ENCODE results near the gene IQSEC1.

The IQSEC1 gene

DNA sequence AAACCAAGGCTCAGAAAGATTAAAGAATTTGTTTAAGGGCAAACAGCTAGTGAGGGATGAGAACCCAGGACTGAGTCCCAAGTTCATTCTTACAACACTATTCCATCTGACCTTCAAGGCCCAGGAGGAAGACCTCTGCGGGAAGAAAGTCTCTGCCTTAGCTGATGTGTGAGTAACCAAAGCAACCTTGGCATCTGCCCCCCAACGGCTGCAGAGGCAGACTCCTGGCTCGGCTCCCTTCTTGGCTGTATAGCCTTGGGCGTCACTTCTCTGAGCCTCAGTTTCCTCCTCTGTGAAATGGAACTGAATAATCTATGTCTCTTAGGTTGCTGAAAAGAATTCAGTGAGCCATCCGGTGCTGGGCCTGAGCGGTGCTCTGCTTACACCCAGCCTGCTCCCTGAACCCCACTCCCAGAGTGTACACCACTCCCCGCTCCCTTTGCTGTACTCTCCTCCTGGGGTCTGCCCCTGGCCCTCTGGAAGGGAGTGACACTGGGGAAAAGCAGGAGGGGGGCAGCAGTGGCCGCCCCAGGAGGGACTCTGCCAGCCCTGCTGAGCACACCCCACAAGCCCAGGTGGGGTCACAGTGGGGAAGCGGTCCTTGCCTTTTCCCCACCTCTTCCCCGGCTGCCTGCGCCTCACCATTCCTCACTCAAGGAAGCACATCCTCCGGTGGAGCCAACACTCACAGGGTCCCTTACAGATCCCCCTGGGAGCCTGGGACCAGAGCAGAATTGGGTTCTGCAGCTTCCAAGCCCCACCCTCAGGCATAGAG is 97.3 kb downstream of the IQSEC1 start:
- no peak overlapping the region for H3K27ac Mint-ChIP-seq
- H3K27me3 Mint-ChIP-seq, result no peaks in the 10 kb centered on the region
- H3K4me3 Mint-ChIP-seq, result no peak overlapping the region
- peaks cover 7% of the 10 kb centered on the region for H3K4me1 Mint-ChIP-seq (ENCODE audit: low read depth)
- no peaks in the 10 kb centered on the region for H3K9me3 Mint-ChIP-seq
- H3K36me3 Mint-ChIP-seq (ENCODE audit: low read depth), result peaks cover under 1% of the 10 kb centered on the region

DNA sequence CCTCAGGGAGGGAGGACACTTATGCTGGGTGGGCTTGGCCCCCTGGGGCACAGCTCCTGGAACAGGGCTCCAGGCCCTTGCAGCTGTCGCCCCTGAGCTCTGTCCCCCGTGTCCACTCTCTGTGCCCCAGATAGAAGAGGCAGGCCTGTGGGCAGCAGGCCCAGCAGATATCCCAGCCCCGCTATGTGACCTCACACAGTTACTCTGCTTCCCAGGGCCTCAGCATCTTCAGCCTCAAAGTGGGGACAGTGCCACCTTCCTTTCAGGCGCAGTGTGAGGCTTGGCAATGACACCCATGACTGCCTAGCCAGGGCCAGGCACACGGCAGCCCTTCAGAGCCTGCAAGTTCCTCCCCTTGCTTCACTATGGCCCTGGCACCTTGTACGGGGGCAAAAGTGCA is 98.4 kb downstream of the IQSEC1 start:
- Mint-ChIP-seq H3K27me3 (no peaks in the 10 kb centered on the region), H3K9me3 (no peaks in the 10 kb centered on the region), H3K27ac (no peak overlapping the region), H3K4me3 (no peak overlapping the region), H3K36me3 (ENCODE audit: low read depth) (no peaks in the 10 kb centered on the region), H3K4me1 (ENCODE audit: low read depth) (peaks cover 7% of the 10 kb centered on the region)

DNA sequence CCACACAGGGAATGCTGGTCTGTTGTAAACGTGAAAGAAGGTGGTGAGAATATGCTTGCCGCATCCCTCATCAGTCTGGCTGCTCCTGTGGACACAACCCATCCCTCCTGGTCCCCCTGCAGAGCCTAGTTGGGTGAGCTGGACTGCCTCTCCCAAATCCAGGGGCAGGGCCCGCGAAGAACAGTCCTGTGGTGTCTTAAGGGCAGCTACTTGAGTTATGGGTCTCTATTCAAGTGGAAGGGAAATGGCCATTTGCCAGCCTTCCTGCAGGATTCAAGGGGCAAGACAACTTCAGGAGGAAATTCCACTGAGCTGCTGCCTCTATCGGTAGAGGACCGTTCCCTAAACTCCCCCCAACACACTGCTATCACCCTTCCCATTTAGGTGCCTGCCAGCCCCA is 98.9 kb downstream of the IQSEC1 start:
- Mint-ChIP-seq H3K27me3 (no peaks in the 10 kb centered on the region), H3K4me1 (ENCODE audit: low read depth) (peaks cover 8% of the 10 kb centered on the region), H3K36me3 (ENCODE audit: low read depth) (no peaks in the 10 kb centered on the region), H3K9me3 (no peaks in the 10 kb centered on the region), H3K27ac (no peak overlapping the region), H3K4me3 (no peak overlapping the region)

DNA sequence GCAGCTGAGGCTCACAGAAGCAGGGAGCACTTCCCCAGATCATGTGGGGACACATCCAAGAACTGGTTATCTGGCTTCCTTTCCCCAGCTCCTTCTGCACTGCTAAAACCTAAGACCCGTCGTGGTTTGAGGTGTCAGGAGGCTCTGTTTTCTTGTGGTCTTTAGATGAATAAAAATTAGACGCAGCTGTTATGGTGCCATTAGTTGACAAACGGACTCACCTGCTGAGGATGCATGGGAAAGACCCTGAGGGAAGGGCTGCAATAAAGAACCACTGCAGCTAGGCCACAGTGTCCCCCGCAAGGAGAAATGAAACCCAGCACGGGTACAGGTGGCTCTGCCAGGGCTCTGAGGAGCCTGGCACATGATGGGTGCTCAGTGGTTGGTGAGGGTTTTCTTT is 99.4 kb downstream of the IQSEC1 start:
- Mint-ChIP-seq H3K4me3 (no peak overlapping the region), H3K27me3 (no peaks in the 10 kb centered on the region), H3K36me3 (ENCODE audit: low read depth) (no peaks in the 10 kb centered on the region), H3K4me1 (ENCODE audit: low read depth) (peaks cover 11% of the 10 kb centered on the region), H3K27ac (no peak overlapping the region), H3K9me3 (no peaks in the 10 kb centered on the region)

DNA sequence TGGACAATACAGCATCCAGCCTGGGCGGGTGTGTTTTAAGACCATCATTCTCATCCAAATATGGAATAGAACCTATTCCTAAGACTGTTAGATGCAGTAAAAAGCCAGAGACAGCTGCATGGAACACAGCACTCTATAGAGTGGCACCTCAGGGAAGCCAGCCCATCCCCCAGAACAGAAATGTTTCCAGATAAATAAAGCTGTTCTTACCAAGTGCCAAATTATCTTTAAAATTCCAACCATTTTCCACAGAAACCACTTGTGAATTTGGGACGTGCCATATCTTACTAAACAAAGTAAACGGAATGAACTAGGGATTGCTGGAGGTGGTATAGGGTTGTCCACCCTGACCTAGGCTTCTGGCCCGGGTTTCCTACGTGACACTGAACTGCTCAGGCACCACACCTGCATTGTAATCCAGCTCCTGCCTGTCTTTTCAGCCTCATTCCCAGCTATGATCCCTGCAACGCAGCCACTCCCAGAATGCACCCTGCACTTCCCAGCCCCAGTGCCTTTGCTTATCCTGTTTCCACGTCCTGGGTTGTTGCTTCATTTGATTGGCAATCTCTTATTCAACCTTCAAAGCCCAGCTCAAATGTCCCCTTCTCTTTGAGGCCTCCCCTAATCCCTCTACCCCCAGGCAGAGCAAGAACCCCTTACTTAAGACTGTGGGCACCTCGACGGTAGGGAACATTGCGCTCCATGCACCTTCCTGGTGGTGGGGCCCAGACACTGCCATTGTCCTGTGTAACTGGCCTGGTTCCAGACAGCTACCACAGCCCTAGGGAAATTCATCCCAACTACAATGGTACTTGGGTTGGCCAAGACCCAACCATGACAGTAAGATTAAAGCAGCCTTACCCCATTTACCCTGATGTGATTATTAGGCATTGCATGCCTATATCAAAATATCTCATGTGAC is 100.2 kb downstream of the IQSEC1 start:
- Mint-ChIP-seq H3K27ac (no peak overlapping the region), H3K4me3 (no peak overlapping the region), H3K4me1 (ENCODE audit: low read depth) (peaks cover 18% of the 10 kb centered on the region), H3K36me3 (ENCODE audit: low read depth) (no peaks in the 10 kb centered on the region), H3K9me3 (no peaks in the 10 kb centered on the region), H3K27me3 (no peaks in the 10 kb centered on the region)

DNA sequence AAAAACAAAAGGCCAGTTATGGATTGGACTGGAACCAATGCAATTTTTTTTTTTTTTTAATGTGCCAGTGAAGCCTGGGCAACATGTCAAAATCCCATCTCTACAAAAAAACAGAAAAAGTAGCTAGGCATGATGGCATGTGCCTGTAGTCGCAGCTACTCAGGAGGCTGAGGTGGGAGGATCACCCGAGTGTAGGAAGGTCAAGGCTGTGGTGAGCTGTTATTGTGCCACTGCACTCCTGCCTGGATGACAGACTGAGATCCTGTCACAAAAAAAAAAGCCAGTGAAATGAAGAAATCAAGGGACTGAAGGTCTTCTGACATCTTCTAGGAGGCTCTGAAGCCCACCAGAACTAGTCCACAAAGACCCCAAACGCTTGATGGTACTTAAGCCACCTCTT is 101.2 kb downstream of the IQSEC1 start:
- Mint-ChIP-seq H3K4me3 (no peak overlapping the region), H3K4me1 (ENCODE audit: low read depth) (peaks cover 22% of the 10 kb centered on the region), H3K9me3 (no peaks in the 10 kb centered on the region), H3K36me3 (ENCODE audit: low read depth) (no peaks in the 10 kb centered on the region), H3K27ac (no peak overlapping the region), H3K27me3 (no peaks in the 10 kb centered on the region)

DNA sequence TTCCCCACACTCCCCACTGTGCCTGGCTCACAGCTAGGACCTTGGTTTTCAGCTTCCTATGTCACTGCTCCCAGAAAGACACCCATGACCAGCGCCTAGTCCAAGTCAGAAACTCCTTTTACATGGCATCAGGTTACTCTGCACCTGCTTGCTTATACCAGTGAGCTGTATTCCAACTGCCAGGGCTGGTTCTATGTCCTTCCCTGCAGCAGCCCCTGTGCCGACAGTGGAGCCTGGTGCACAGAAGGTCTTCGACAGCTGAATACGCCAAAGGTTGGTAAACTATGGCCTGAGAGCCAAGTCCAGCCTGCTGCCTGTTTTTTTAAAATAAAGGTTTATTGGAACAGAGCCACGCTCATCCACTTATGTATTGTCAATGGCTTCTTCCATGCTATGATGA is 102.5 kb downstream of the IQSEC1 start:
- H3K4me1 Mint-ChIP-seq (ENCODE audit: low read depth), result peaks cover 34% of the 10 kb centered on the region
- H3K27me3 Mint-ChIP-seq, result no peaks in the 10 kb centered on the region
- H3K4me3 Mint-ChIP-seq, result no peak overlapping the region
- no peaks in the 10 kb centered on the region for H3K36me3 Mint-ChIP-seq (ENCODE audit: low read depth)
- H3K9me3 Mint-ChIP-seq, result no peaks in the 10 kb centered on the region
- no peak overlapping the region for H3K27ac Mint-ChIP-seq

DNA sequence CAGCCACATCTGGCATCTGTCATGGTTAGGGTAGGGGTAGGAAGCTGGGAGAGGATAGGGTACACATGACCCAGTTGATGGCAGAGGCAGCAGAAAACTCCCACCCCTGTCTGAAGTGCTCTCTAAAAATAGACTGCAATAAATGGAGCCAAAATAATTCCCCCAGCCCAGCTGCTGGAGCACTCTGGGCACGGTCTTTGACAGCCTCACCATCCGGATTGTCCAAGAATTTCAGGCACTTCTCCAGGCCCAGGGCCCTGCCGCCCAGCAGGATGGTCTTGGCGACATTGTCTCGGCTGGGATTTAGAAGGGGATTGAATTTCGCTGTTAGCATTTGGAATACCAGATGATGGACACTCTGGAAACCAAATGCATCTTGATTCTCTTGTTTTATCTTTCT is 103.7 kb downstream of the IQSEC1 start:
- no peaks in the 10 kb centered on the region for H3K36me3 Mint-ChIP-seq (ENCODE audit: low read depth)
- H3K9me3 Mint-ChIP-seq, result no peaks in the 10 kb centered on the region
- no peaks in the 10 kb centered on the region for H3K27me3 Mint-ChIP-seq
- H3K27ac Mint-ChIP-seq, result no peak overlapping the region
- no peak overlapping the region for H3K4me3 Mint-ChIP-seq
- H3K4me1 Mint-ChIP-seq (ENCODE audit: low read depth), result peaks cover 38% of the 10 kb centered on the region

DNA sequence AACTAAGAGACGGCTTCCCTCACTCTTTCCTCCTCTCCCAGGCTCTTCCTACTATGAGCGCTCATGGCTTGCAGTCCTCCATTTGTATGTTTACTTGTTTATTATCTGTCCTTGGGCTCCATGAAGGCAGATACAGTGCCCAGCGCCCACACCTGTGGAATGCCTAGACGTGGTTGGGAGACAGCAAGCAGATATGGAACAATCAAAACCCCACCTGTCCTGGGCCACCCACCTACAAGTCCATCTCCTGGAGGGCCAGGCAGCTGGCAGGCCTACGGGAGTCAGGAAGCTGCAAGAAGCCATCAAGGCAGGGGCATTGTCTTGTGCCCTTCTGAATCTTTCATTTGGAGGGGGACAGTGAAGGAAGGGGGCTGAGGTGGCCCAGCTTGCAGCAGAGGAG is 104.7 kb downstream of the IQSEC1 start:
- Mint-ChIP-seq H3K4me1 (ENCODE audit: low read depth) (peaks cover 47% of the 10 kb centered on the region), H3K27me3 (no peaks in the 10 kb centered on the region), H3K4me3 (peak overlapping the region; percentile 77), H3K36me3 (ENCODE audit: low read depth) (no peaks in the 10 kb centered on the region), H3K27ac (peak overlapping the region; percentile 52), H3K9me3 (no peaks in the 10 kb centered on the region)

DNA sequence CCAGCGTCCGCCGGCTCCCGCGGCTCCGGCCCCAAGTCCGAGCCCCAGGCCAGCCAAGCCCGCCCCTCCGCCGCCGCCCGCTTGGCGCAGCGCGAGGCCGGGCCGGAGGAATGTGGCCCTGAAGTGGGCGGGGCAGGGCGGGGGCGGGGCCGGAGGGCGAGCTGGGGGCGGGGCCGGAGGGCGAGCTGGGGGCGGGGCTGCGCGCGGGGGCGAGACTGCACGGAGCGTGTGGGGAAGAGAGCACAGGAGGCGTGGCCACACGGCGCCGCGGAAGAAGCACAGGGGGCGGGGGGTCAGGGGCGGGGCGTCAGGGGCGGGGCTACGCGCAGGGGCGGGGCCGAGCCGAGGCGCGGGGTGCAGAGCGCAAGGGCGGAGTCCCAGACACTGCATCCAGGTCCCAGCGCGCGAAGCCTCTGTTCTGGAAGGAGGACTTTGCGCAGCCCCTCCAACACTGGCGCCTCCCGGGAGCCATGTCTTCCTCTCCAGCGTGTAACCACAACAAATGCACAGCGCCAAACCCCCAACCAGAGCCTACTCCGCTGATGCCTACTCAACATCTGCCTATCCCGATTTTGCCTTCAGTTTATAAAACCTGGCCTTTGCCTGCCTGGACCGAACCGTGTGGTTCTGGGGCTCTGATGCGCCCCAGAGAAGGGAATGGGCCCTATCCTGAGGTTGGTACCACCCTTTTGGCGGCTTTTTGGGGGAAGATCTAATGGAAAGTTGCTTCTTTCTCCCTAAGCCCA is 105.5 kb downstream of the IQSEC1 start:
- peak overlapping the region; percentile 77 for H3K4me3 Mint-ChIP-seq
- H3K27ac Mint-ChIP-seq, result no peak overlapping the region
- H3K4me1 Mint-ChIP-seq (ENCODE audit: low read depth), result peaks cover 54% of the 10 kb centered on the region
- no peaks in the 10 kb centered on the region for H3K9me3 Mint-ChIP-seq
- no peaks in the 10 kb centered on the region for H3K27me3 Mint-ChIP-seq
- H3K36me3 Mint-ChIP-seq (ENCODE audit: low read depth), result no peaks in the 10 kb centered on the region

DNA sequence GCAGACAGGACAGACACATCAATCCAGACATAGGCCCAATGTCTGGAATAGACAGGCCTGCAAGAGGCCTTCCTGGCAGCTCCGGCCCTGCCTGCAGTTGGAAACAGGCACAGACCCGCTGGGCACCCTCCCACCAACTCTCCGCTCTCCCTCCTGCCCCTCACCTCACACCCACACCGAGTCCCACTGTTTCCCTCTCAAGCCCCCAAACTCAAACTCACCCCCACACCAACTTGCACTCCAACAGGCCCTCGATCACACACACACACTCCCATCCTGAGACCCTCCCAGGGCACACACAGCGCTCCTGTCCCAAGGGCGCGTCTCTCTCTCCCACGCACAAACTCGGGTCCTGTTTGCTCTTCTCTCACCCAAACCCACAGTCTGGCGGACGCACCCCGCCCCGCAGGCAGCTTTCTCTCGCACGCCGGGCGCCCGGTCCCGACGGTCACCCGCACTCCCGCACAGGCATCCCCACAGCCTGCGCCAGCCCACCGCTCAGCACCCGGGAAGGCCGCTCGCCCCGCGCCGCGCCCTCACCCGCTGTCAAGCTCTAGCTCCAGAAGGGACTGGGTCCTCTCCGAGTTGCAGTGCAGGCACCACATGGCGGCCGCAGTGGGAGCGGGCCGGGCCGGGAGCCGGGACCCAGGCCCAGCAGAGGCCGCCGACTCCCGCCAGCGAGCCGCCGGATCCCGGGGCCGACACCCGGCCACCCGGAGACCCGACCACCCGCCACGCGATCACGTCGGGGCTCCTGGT is 106.2 kb downstream of the IQSEC1 start:
- H3K36me3 Mint-ChIP-seq (ENCODE audit: low read depth), result no peaks in the 10 kb centered on the region
- H3K27me3 Mint-ChIP-seq, result no peaks in the 10 kb centered on the region
- H3K9me3 Mint-ChIP-seq, result no peaks in the 10 kb centered on the region
- H3K4me1 Mint-ChIP-seq (ENCODE audit: low read depth), result peaks cover 60% of the 10 kb centered on the region
- H3K27ac Mint-ChIP-seq, result peak overlapping the region; percentile 55
- peak overlapping the region; percentile 75 for H3K4me3 Mint-ChIP-seq

DNA sequence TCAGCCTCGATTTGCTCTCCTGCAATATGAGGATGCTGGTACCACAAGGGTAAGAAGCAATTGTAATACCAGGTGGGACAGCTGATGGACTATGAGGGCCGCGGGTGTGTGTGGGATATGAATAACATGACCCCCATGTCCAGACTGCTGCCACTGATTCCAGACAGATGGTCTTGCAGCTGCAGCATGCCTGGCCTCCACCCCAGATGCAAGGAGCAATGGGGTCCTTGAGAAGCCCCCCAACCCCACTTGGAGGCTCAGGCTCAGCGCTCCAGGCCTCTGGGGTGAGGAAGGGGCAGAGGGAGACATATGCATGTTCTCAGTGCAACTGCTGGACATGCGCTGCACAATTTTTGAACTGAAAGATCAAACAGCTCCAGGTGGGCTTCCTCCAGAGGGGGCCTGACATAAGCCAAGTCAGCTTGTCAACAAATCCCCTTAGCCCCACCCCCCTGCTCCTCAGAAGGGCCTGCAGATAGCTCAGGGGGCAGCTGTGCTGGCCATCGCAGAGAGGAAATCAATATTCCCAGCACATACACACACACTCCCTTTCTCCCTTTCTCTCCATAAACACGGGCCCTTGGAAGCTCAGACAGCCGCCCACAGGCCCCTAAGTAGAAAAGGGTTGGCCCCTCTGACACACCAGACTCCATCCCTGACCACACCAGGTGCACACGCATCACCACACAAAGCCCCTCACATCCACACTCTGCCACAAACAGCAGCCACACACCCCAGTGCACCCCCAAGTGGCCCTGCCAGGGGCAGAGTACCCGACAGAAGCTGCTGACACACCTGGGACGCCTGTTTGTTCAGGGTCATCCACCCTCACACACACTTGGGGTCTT is 107.0 kb downstream of the IQSEC1 start:
- peak overlapping the region; percentile 75 for H3K4me3 Mint-ChIP-seq
- peaks cover 68% of the 10 kb centered on the region for H3K4me1 Mint-ChIP-seq (ENCODE audit: low read depth)
- no peaks in the 10 kb centered on the region for H3K36me3 Mint-ChIP-seq (ENCODE audit: low read depth)
- no peaks in the 10 kb centered on the region for H3K27me3 Mint-ChIP-seq
- H3K9me3 Mint-ChIP-seq, result no peaks in the 10 kb centered on the region
- peak overlapping the region; percentile 55 for H3K27ac Mint-ChIP-seq

DNA sequence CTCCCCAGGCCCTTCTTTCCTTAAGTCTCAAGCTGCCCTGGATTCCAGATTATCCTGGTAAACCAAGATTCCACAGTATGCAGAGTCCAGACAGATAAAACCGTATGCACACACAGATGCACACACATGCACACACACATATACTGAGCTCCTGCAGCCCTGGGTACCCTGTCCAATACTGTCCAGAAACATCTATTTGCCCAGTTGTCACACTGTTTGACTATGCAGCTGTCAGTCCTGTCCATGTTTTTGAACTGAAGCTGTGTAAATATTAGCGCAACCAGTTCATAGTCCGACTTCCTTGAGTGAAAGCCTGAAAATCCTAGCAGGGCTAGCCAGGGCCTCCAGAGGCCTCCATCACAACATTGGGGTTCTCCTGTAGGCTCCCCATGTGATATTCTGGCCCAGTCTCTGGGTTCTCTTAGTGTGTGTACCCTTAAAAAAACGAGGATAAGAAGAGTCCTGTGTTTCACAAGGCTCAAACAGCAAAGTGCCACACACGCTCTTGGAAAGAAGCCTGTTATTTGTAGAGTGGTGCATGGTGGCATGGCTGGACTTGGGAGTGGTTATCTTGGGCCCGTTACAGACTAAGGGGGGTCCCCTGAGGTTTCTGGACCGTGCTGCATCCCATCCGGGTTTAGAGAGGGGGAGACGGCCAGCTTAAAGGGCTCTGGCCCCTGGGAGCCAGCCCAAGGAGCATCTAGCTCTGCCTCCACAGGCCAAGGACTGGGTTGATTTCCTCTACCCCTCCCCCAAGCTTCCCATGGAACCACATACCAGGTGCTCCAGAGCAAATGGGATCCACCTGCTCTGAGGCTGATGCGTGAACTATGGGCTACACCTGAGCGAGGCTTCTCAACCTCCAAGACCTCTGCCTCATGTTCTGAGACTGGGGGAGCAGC is 108.3 kb downstream of the IQSEC1 start:
- no peaks in the 10 kb centered on the region for H3K27me3 Mint-ChIP-seq
- H3K4me3 Mint-ChIP-seq, result no peak overlapping the region
- peaks cover 80% of the 10 kb centered on the region for H3K4me1 Mint-ChIP-seq (ENCODE audit: low read depth)
- no peak overlapping the region for H3K27ac Mint-ChIP-seq
- H3K36me3 Mint-ChIP-seq (ENCODE audit: low read depth), result no peaks in the 10 kb centered on the region
- no peaks in the 10 kb centered on the region for H3K9me3 Mint-ChIP-seq

Measured in stimulated activated naive CD8-positive, alpha-beta T cell treated with anti-CD3 and anti-CD28 coated beads, Interleukin-15, Interleukin-2, amounts not matched to agents 100 ng/mL and 50 ng/mL, for 24 hours (primary cell).